ENCODE measurements around the gene C17orf67.

DNA sequence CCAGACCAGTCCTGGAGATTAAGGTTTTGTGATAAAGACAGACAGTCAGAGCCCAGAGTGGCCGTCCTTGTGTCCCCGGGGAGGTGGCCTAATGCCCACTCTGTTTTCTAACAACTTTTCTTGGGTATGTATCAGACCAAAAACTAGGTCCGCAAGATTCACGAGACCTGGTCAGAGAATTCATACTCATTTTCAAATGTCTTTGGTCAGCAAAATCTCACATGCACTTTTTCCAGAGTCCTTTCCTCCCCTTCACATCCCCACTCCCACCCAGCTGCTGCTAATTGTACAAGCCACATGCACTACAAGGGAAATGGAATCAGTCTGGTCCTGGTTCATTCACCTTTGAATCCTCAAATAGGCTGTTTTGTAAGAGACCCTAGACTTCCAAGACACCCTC, 61.7 kb downstream of the C17orf67 start:
- TF ChIP-seq, protein P1, sequence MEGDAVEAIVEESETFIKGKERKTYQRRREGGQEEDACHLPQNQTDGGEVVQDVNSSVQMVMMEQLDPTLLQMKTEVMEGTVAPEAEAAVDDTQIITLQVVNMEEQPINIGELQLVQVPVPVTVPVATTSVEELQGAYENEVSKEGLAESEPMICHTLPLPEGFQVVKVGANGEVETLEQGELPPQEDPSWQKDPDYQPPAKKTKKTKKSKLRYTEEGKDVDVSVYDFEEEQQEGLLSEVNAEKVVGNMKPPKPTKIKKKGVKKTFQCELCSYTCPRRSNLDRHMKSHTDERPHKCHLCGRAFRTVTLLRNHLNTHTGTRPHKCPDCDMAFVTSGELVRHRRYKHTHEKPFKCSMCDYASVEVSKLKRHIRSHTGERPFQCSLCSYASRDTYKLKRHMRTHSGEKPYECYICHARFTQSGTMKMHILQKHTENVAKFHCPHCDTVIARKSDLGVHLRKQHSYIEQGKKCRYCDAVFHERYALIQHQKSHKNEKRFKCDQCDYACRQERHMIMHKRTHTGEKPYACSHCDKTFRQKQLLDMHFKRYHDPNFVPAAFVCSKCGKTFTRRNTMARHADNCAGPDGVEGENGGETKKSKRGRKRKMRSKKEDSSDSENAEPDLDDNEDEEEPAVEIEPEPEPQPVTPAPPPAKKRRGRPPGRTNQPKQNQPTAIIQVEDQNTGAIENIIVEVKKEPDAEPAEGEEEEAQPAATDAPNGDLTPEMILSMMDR (IDR thresholded peaks at IDR 0.05): no peak
- no peak for TF ChIP-seq POLR2A (IDR thresholded peaks at IDR 0.05)
- no peak for TF ChIP-seq POLR2AphosphoS5 (IDR thresholded peaks at IDR 0.05)
